ENCODE data around the gene RFTN1. TPM values are rescaled to one million over a fixed set of nuclear protein-coding genes. Genes with fewer than 3 reads are reported as not detected.

Gene RFTN1
- total RNA-seq, 1 experiment from 2014 or later, result 2.2 TPM

GRCh38 chr3:16455001-16455400, 58.5 kb downstream of the RFTN1 start:
- H3K27ac ChIP-seq (ENCODE audit: insufficient read length, low read depth, low read length), result no peak overlapping the region
- no peak overlapping the region for H4K91ac ChIP-seq (ENCODE audit: insufficient read length, low read depth, low read length)
- no peak overlapping the region for H3K23ac ChIP-seq (ENCODE audit: insufficient read length, low read depth, low read length)
- H2AK5ac ChIP-seq (ENCODE audit: insufficient read length, low read length), result no peak overlapping the region
- no peaks in the 10 kb centered on the region for H3K27me3 ChIP-seq (ENCODE audit: insufficient read depth, low read length)
- H2BK120ac ChIP-seq (ENCODE audit: low read depth, low read length, poor library complexity, severe bottlenecking), result no peak overlapping the region
- WGBS (ENCODE audit: extremely low coverage, insufficient read length, low lambda C conversion rate), result no CpG with 5 or more reads among the region's 7 CpGs
- no peak overlapping the region for H3K18ac ChIP-seq (ENCODE audit: insufficient read length, low read depth, low read length)
- H3T11ph ChIP-seq (ENCODE audit: low read length), result no peak overlapping the region
- H3K36me3 Mint-ChIP-seq (ENCODE audit: insufficient read depth in 1 of 3, low read depth in 3 of 3), result no peaks in the 10 kb centered on the region
- peak overlapping the region in 2 of 3 experiments; percentile 2 to 10; a peak in 1 of 7 replicates for H3K27ac Mint-ChIP-seq
- no peak overlapping the region for H3K14ac ChIP-seq (ENCODE audit: insufficient read depth, low read length)
- H3K4me1 ChIP-seq (ENCODE audit: insufficient read depth, low read length), result peaks cover 8% of the 10 kb centered on the region
- TF ChIP-seq CTCF (conservative IDR thresholded peaks at IDR 0.05), result no peak
- H3K9ac ChIP-seq (ENCODE audit: extremely low read depth, insufficient read length, low read length), result no peak overlapping the region
- no peak overlapping the region for H2BK20ac ChIP-seq (ENCODE audit: low read depth, low read length, poor library complexity, severe bottlenecking)
- no peaks in the 10 kb centered on the region; the same call in 1 of the 2 replicates for H3K27me3 Mint-ChIP-seq (ENCODE audit: low read depth)
- H3K4me3 Mint-ChIP-seq, result peak overlapping the region in 1 of 2 experiments; percentile 21; a peak in 2 of 5 replicates
- no peaks in the 10 kb centered on the region for H3K79me2 ChIP-seq (ENCODE audit: insufficient read depth, low read length)
- H2AFZ ChIP-seq (ENCODE audit: low read length), result no peak overlapping the region
- H2BK12ac ChIP-seq (ENCODE audit: insufficient read length, low read depth, low read length), result no peak overlapping the region
- H2BK15ac ChIP-seq (ENCODE audit: low read depth, low read length), result no peak overlapping the region
- no peak overlapping the region for H3K4ac ChIP-seq (ENCODE audit: low read depth, low read length)
- no peak for DNase-seq
- no peaks in the 10 kb centered on the region for H3K23me2 ChIP-seq (ENCODE audit: insufficient read length, low read depth, low read length, poor library complexity, severe bottlenecking)
- no peak overlapping the region for H4K5ac ChIP-seq (ENCODE audit: insufficient read length, low read depth, low read length)
- peaks cover 26 to 29% of the 10 kb centered on the region in 2 experiments for H3K4me1 Mint-ChIP-seq
- no peaks in the 10 kb centered on the region for H3K9me3 ChIP-seq (ENCODE audit: control insufficient read depth, low read depth, low read length)
- no peaks in the 10 kb centered on the region for H4K20me1 ChIP-seq (ENCODE audit: control insufficient read depth, insufficient read depth, insufficient read length)
- H3K56ac ChIP-seq (ENCODE audit: insufficient read length, low read depth, low read length), result no peak overlapping the region
- no peak overlapping the region for H2BK5ac ChIP-seq (ENCODE audit: insufficient read length, low read length)
- peaks cover 3% of the 10 kb centered on the region in 2 experiments; a peak in 2 of 5 replicates for H3K9me3 Mint-ChIP-seq
- no peak overlapping the region for H3K4me2 ChIP-seq (ENCODE audit: insufficient read depth, insufficient read length, low read length)
- no peaks in the 10 kb centered on the region for H3K79me1 ChIP-seq (ENCODE audit: insufficient read depth, low read depth, low read length, poor library complexity, severe bottlenecking)
- no peak overlapping the region for H4K8ac ChIP-seq (replicated peaks; ENCODE audit: insufficient read length, low read depth, low read length)
